ENCODE measurements around the gene PPARD. TPM values are rescaled to one million over a fixed set of nuclear protein-coding genes. Genes with fewer than 3 reads are reported as not detected.
A peak's percentile ranks its signal among the peaks of the same experiment; 100 is the strongest.

Gene PPARD
- total and polyA plus RNA-seq, 2 of the 13 experiments (the other 11 are each of a cell fraction or from before 2014, with no cell fraction given), result 6.1 to 13.3 TPM

- TF ChIP-seq PAXIP1 (CRISPR knock-in tag; conservative IDR thresholded peaks at IDR 0.05), result peak; percentile 69
- peak; percentile 99 for TF ChIP-seq ZNF501 (CRISPR knock-in tag; IDR thresholded peaks at IDR 0.05)
- TF ChIP-seq AGO2 (optimal IDR thresholded peaks at IDR 0.05; ENCODE audit: low read depth, low read length), result no peak
- TF ChIP-seq ZNF12 (CRISPR knock-in tag; IDR thresholded peaks at IDR 0.05), result peak; percentile 33; the same call in 1 of the 2 replicates
- TF ChIP-seq ZNF761 (CRISPR knock-in tag; conservative IDR thresholded peaks at IDR 0.05), result no peak; the same call in 1 of the 2 replicates
- no peak for TF ChIP-seq SOX6 (IDR thresholded peaks at IDR 0.05)
- peak; percentile 59 for TF ChIP-seq SOX6 (CRISPR knock-in tag; IDR thresholded peaks at IDR 0.05)
- peak; percentile 59 for TF ChIP-seq MYPOP (CRISPR knock-in tag; IDR thresholded peaks at IDR 0.05)
- no peak for TF ChIP-seq ZNF562 (CRISPR knock-in tag; IDR thresholded peaks at IDR 0.05; ENCODE audit: borderline replicate concordance)
- TF ChIP-seq EEA1 (CRISPR knock-in tag; IDR thresholded peaks at IDR 0.05; ENCODE audit: borderline replicate concordance), result no peak
- peak; percentile 94 for TF ChIP-seq NRL (CRISPR knock-in tag; IDR thresholded peaks at IDR 0.05; ENCODE audit: borderline replicate concordance)
- TF ChIP-seq SATB2 (CRISPR knock-in tag; IDR thresholded peaks at IDR 0.05), result no peak
- peak; percentile 71 for TF ChIP-seq TAF1 (CRISPR knock-in tag; IDR thresholded peaks at IDR 0.05)
- no peak for TF ChIP-seq SYNCRIP (IDR thresholded peaks at IDR 0.05; ENCODE audit: insufficient read depth, low read depth, low read length)
- peak; percentile 69; the same call in 1 of the 2 replicates for TF ChIP-seq ZNF790 (CRISPR knock-in tag; IDR thresholded peaks at IDR 0.05; ENCODE audit: borderline replicate concordance)
- no peak for TF ChIP-seq CERS6 (CRISPR knock-in tag; IDR thresholded peaks at IDR 0.05)
- TF ChIP-seq ZNF558 (CRISPR knock-in tag; IDR thresholded peaks at IDR 0.05; ENCODE audit: borderline replicate concordance), result peak; percentile 69; the same call in 1 of the 2 replicates
- no peak for TF ChIP-seq U2AF2 (IDR thresholded peaks at IDR 0.05; ENCODE audit: low read depth, low read length)
- no peak for TF ChIP-seq SMYD3 (CRISPR knock-in tag; IDR thresholded peaks at IDR 0.05)
- no peak for TF ChIP-seq ZNF577 (CRISPR knock-in tag; IDR thresholded peaks at IDR 0.05; ENCODE audit: borderline replicate concordance, low read depth)
- no peak for TF ChIP-seq ETS1 (CRISPR knock-in tag; IDR thresholded peaks at IDR 0.05)
- TF ChIP-seq ZBTB7B (CRISPR knock-in tag; IDR thresholded peaks at IDR 0.05), result peak; percentile 78; the same call in 1 of the 2 replicates
- peak; percentile 84 for TF ChIP-seq JARID2 (CRISPR knock-in tag; IDR thresholded peaks at IDR 0.05; ENCODE audit: insufficient replicate concordance)
- TF ChIP-seq FLYWCH1 (CRISPR knock-in tag; IDR thresholded peaks at IDR 0.05), result no peak
Observed at GRCh38 chr6:35342258-35343091, at the start of gene PPARD (continued).

All from HepG2 (cell line).